GM12878 (cell line): ENCODE data around the gene HSPB1. TPM values are rescaled to one million over a fixed set of nuclear protein-coding genes. Genes with fewer than 3 reads are reported as not detected.

Experiments used
- ATAC-seq: fragments of 200-7000 bp; cut with Tn5 transposase; 3 replicates; pipeline ENCODE4 v1.9.1; 2020; ENCODE audit warnings: mild to moderate bottlenecking, moderate library complexity
- BruUV-seq: library from RNA; stranded (reverse); fragments of 400-500 nt; replicated peaks from 2 replicates; lab custom pipeline; 2021; lab: Mats Ljungman, UMichigan
- CTCF ChIA-PET: fragments of 300-600 bp; sonication (Branson Sonifier 250); formaldehyde crosslinking; extraction: SDS; loops from one replicate; lab custom pipeline; 2021; ENCODE audit warnings: inconsistent platforms; lab: Yijun Ruan, JAX
- POLR2A ChIA-PET: fragments of 350-600 bp; formaldehyde crosslinking; extraction: SDS; loops from one replicate; lab custom pipeline; 2021; ENCODE audit warnings: inconsistent platforms; lab: Charles Lee
- RAD21 ChIA-PET: fragments of 300-600 bp; sonication (Branson Sonifier 250); formaldehyde crosslinking; loops from one replicate; lab custom pipeline; 2023; ENCODE audit warnings: antibody characterized with exemption; ENCODE audit not compliant: unreplicated experiment; lab: Charles Lee
- SMC1A ChIA-PET: fragments of 300-600 bp; sonication (Branson Sonifier 250); formaldehyde crosslinking; loops from one replicate; lab custom pipeline; 2023; ENCODE audit not compliant: unreplicated experiment, uncharacterized antibody; lab: Charles Lee
- DNase-seq: peaks from one replicate; pipeline ENCODE4 v3.0.0-alpha.2; 2011; ENCODE audit warnings: low read depth, low spot score
- FAIRE-seq: peaks from 3 replicates; lab custom pipeline; 2011; peaks lifted over from hg19 to GRCh38; lab: Jason Lieb, UNC
- H2AFZ ChIP-seq: 2 replicates; pipeline ENCODE4 v1.6.0; 2011; ENCODE audit warnings: low read depth, low read length, control low read depth; ENCODE audit not compliant: control insufficient read depth
- H3K27ac ChIP-seq: 2 replicates; pipeline ENCODE4 v1.5.1; 2011; ENCODE audit warnings: control low read depth; ENCODE audit not compliant: control insufficient read depth, insufficient read depth
- H3K27me3 ChIP-seq, 2 experiments: replicated peaks in 1 of 2; 2 replicates each; pipeline versions ENCODE4 v1.6.0 to v1.6.1; 2011; ENCODE audit warnings: low read length in 1 of 2; ENCODE audit not compliant: control insufficient read depth in 2 of 2, insufficient read depth in 2 of 2
- H3K36me3 ChIP-seq, 2 experiments: 2 replicates each; pipeline ENCODE4 v1.5.1; 2011; ENCODE audit warnings: low read length in 1 of 2; ENCODE audit not compliant: control insufficient read depth in 2 of 2, insufficient read depth in 2 of 2
- H3K4me1 ChIP-seq: 2 replicates; pipeline ENCODE4 v1.6.1; 2011; ENCODE audit warnings: mild to moderate bottlenecking, low read length, moderate library complexity, mixed read lengths; ENCODE audit not compliant: control insufficient read depth, insufficient read depth
- H3K4me2 ChIP-seq: 2 replicates; pipeline ENCODE4 v1.6.0; 2011; ENCODE audit warnings: control low read depth; ENCODE audit not compliant: control insufficient read depth, insufficient read depth
- H3K4me3 ChIP-seq: fragments of 200-600 bp; sonication (generic); 2 replicates; pipeline ENCODE4 v1.5.1; 2016
- H3K79me2 ChIP-seq: 2 replicates; pipeline ENCODE4 v1.6.0; 2011; ENCODE audit warnings: low read length; ENCODE audit not compliant: control insufficient read depth, insufficient read depth
- H3K9ac ChIP-seq: 2 replicates; pipeline ENCODE4 v1.8.0; 2011; ENCODE audit warnings: low read length, control low read depth, mixed read lengths; ENCODE audit not compliant: control insufficient read depth, insufficient read depth
- H3K9me3 ChIP-seq: replicated peaks from 3 replicates; pipeline ENCODE4 v1.5.1; 2011; ENCODE audit warnings: mild to moderate bottlenecking, low read length; ENCODE audit not compliant: control insufficient read depth, insufficient read depth
- H4K20me1 ChIP-seq: 2 replicates; pipeline ENCODE4 v1.6.0; 2011; ENCODE audit not compliant: control insufficient read depth, insufficient read depth
- BRCA1 ChIP-seq: IDR thresholded peaks from 2 replicates; pipeline ENCODE4 v1.6.1; 2011; ENCODE audit warnings: low read depth, low read length, improper control_type of control experiment
- GATAD2B ChIP-seq: fragments of 450-650 bp; conservative IDR thresholded peaks from 2 replicates; pipeline ENCODE4 v1.6.1; 2017; ENCODE audit warnings: low read depth, mild to moderate bottlenecking, moderate library complexity
- HDAC2 ChIP-seq: fragments of 200-600 bp; sonication (generic); IDR thresholded peaks from 2 replicates; pipeline ENCODE4 v1.6.1; 2017
- JUNB ChIP-seq: IDR thresholded peaks from 2 replicates; pipeline ENCODE4 v1.6.1; 2016; ENCODE audit warnings: antibody characterized with exemption, mild to moderate bottlenecking
- KDM1A ChIP-seq: fragments of 200-600 bp; sonication (generic); IDR thresholded peaks from 2 replicates; pipeline ENCODE4 v1.6.1; 2016; ENCODE audit warnings: borderline replicate concordance
- MYC ChIP-seq: IDR thresholded peaks from 2 replicates; pipeline ENCODE4 v1.6.1; 2011; ENCODE audit warnings: mild to moderate bottlenecking, low read length, moderate library complexity, inconsistent platforms; ENCODE audit not compliant: insufficient read depth, insufficient replicate concordance, insufficient read length, severe bottlenecking
- NFIC ChIP-seq: IDR thresholded peaks from 2 replicates; pipeline ENCODE4 v1.6.1; 2012; ENCODE audit warnings: low read depth, mild to moderate bottlenecking, inconsistent platforms, low read length, moderate library complexity
- NFXL1 ChIP-seq: fragments of 450-650 bp; IDR thresholded peaks from 2 replicates; pipeline ENCODE4 v1.6.1; 2017; ENCODE audit warnings: antibody characterized with exemption, mild to moderate bottlenecking, borderline replicate concordance
- PAX8 ChIP-seq: fragments of 450-650 bp; IDR thresholded peaks from 2 replicates; pipeline ENCODE4 v1.6.1; 2017; ENCODE audit warnings: mild to moderate bottlenecking, moderate library complexity
- RBBP5 ChIP-seq: fragments of 200-600 bp; sonication (generic); conservative IDR thresholded peaks from 2 replicates; pipeline ENCODE4 v1.6.1; 2016
- RCOR1 ChIP-seq: conservative IDR thresholded peaks from 2 replicates; pipeline ENCODE4 v1.6.1; 2012; ENCODE audit warnings: low read depth, low read length, improper control_type of control experiment
- RFX5 ChIP-seq: IDR thresholded peaks from 2 replicates; pipeline ENCODE4 v1.6.1; 2011; ENCODE audit warnings: low read depth, low read length, improper control_type of control experiment
- SP1 ChIP-seq: IDR thresholded peaks from one replicate; pipeline ENCODE4 v1.6.1; 2011; ENCODE audit warnings: low read depth, low read length
- TAF1 ChIP-seq: IDR thresholded peaks from 2 replicates; pipeline ENCODE4 v1.6.1; 2011; ENCODE audit warnings: mild to moderate bottlenecking, low read depth, low read length, borderline replicate concordance
- ZNF24 ChIP-seq: fragments of 450-650 bp; IDR thresholded peaks from 2 replicates; pipeline ENCODE4 v1.6.1; 2017; ENCODE audit warnings: antibody characterized with exemption, mild to moderate bottlenecking
- WGBS: methylation state at CpG from one replicate; pipeline ENCODE4 v1.1.6; 2016; ENCODE audit warnings: low lambda C conversion rate; ENCODE audit not compliant: insufficient replicate concordance, insufficient coverage; ENCODE audit errors: missing lambda C conversion rate; 5-methylcytosine and 5-hydroxymethylcytosine counted together
- in situ Hi-C: fragments of 300-500 bp; cut with MboI; formaldehyde crosslinking; loops from 9 replicates; pipeline ENCODE4 v1.14.3; 2018; ENCODE audit warnings: mixed read lengths
- intact Hi-C: fragments of 100-400 bp; cut with micrococcal nuclease; formaldehyde crosslinking; loops from one replicate; pipeline ENCODE4 v1.14.2; 2022; ENCODE audit not compliant: unreplicated experiment
- polyA plus RNA-seq, 11 experiments: library from polyadenylated mRNA; depleted of rRNA in 4 of 11; unstranded in 6 of 11; stranded (reverse) in 5 of 11; fragments of >200 nt; fragmentation: Nextera tagmentation in 4 of 11; fragmentation: Illumina TruSeq in 1 of 11; extraction: Ambion mirVana in 4 of 11; extraction: Trizol in 1 of 11; gene quantifications; 1 replicate in 1 of 11; 2 replicates in 10 of 11; pipeline versions ENCODE4 v1.2.1 to v1.2.3, GENCODE V29; 2011 to 2016; ENCODE audit warnings: inconsistent platforms in 2 of 11, missing spikeins in 2 of 11, low read depth in 1 of 11
- total RNA-seq, 4 experiments: library from RNA; depleted of rRNA in 3 of 4; stranded (reverse); fragments of >200 nt in 3 of 4; fragmentation: Illumina TruSeq in 1 of 4; extraction: Trizol in 1 of 4; gene quantifications; 2 replicates each; pipeline versions ENCODE4 v1.2.1 to v1.2.3, GENCODE V29; 2013 to 2021
- TF ChIP-seq, protein P1 (sequence below): fragments of 450-650 bp; IDR thresholded peaks from 2 replicates; pipeline ENCODE4 v1.6.1; 2016; ENCODE audit warnings: mild to moderate bottlenecking
- TF ChIP-seq, protein P2 (sequence below): IDR thresholded peaks from 2 replicates; pipeline ENCODE4 v1.6.1; 2011; ENCODE audit warnings: low read depth, low read length, improper control_type of control experiment, borderline replicate concordance
- TF ChIP-seq, protein P3 (sequence below): fragments of 450-650 bp; IDR thresholded peaks from 2 replicates; pipeline ENCODE4 v1.6.1; 2017; ENCODE audit warnings: antibody characterized with exemption, mild to moderate bottlenecking, moderate library complexity

The HSPB1 gene
- total and polyA plus RNA-seq, 10 of the 15 experiments (the other 5 are each of a cell fraction or from before 2014, with no cell fraction given) = 13.7 to 297 (median 62.0) TPM

DNA sequence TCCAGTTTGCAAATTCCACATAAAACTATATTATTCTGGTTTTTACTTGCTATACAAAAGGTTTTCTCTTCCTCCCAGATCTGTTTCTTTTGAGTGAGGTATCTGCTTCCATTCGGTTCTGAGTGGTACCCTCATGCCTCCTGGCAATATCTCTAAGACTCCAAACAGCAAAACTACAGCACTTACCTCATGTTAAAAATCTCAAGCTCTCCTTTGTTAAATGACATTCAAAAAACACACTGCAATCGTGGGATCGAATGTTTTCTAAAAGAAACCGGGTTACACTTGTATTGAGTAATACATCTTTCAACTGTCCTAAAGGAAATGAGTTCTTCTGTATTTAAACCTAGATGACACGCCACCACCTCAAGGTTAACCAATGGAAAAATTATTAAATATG lies 45.2 kb downstream of the HSPB1 start:
- ChIA-PET RAD21 (no interaction called here), POLR2A (interaction anchor here (1.3 kb wide), 1 partner anchor 10 kb away, joined by 3 read pairs; no protein-coding TSS in a partner anchor), SMC1A (interaction anchor here (0.6 to 1.0 kb wide), 2 partner anchors 9 to 31 kb away, joined by 3 read pairs; no protein-coding TSS in a partner anchor), CTCF (interaction anchor here (0.6 kb wide), 1 partner anchor 455 kb away, joined by 4 read pairs; no protein-coding TSS in a partner anchor)
- TF ChIP-seq RFX5 = no peak
- TF ChIP-seq GATAD2B = no peak
- TF ChIP-seq PAX8 = no peak
- no peak for TF ChIP-seq NFIC
- TF ChIP-seq, protein P1, sequence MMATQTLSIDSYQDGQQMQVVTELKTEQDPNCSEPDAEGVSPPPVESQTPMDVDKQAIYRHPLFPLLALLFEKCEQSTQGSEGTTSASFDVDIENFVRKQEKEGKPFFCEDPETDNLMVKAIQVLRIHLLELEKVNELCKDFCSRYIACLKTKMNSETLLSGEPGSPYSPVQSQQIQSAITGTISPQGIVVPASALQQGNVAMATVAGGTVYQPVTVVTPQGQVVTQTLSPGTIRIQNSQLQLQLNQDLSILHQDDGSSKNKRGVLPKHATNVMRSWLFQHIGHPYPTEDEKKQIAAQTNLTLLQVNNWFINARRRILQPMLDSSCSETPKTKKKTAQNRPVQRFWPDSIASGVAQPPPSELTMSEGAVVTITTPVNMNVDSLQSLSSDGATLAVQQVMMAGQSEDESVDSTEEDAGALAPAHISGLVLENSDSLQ = no peak
- TF ChIP-seq MYC = no peak
- no peak for TF ChIP-seq KDM1A
- TF ChIP-seq NFXL1 = no peak
- TF ChIP-seq RCOR1 = no peak
- no peak for TF ChIP-seq HDAC2
- no peak for TF ChIP-seq ZNF24
- TF ChIP-seq RBBP5 = no peak
- TF ChIP-seq SP1 = no peak
- TF ChIP-seq, protein P2, sequence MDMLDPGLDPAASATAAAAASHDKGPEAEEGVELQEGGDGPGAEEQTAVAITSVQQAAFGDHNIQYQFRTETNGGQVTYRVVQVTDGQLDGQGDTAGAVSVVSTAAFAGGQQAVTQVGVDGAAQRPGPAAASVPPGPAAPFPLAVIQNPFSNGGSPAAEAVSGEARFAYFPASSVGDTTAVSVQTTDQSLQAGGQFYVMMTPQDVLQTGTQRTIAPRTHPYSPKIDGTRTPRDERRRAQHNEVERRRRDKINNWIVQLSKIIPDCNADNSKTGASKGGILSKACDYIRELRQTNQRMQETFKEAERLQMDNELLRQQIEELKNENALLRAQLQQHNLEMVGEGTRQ = no peak
- TF ChIP-seq, protein P3, sequence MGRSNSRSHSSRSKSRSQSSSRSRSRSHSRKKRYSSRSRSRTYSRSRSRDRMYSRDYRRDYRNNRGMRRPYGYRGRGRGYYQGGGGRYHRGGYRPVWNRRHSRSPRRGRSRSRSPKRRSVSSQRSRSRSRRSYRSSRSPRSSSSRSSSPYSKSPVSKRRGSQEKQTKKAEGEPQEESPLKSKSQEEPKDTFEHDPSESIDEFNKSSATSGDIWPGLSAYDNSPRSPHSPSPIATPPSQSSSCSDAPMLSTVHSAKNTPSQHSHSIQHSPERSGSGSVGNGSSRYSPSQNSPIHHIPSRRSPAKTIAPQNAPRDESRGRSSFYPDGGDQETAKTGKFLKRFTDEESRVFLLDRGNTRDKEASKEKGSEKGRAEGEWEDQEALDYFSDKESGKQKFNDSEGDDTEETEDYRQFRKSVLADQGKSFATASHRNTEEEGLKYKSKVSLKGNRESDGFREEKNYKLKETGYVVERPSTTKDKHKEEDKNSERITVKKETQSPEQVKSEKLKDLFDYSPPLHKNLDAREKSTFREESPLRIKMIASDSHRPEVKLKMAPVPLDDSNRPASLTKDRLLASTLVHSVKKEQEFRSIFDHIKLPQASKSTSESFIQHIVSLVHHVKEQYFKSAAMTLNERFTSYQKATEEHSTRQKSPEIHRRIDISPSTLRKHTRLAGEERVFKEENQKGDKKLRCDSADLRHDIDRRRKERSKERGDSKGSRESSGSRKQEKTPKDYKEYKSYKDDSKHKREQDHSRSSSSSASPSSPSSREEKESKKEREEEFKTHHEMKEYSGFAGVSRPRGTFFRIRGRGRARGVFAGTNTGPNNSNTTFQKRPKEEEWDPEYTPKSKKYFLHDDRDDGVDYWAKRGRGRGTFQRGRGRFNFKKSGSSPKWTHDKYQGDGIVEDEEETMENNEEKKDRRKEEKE = no peak
- TF ChIP-seq BRCA1 = no peak
- no peak for TF ChIP-seq TAF1
- no peak for TF ChIP-seq JUNB
- in situ Hi-C loops (no loop called here), intact Hi-C loops (no loop called here)
- peaks cover 60% of the 10 kb centered on the region for H3K79me2 ChIP-seq
- H2AFZ ChIP-seq = no peak overlapping the region
- DNase-seq = no peak
- no TSS peak for BruUV-seq
- 96% methylated on average over 5 of the region's 5 CpGs for WGBS
- ATAC-seq = no peak
- H4K20me1 ChIP-seq = peaks cover 14% of the 10 kb centered on the region
- H3K4me2 ChIP-seq = no peak overlapping the region
- FAIRE-seq = no peak
- peaks cover 24 to 49% of the 10 kb centered on the region in 2 experiments for H3K36me3 ChIP-seq
- no peak overlapping the region for H3K4me3 ChIP-seq
- H3K4me1 ChIP-seq = no peaks in the 10 kb centered on the region; the same call in 1 of the 2 replicates
- H3K9ac ChIP-seq = no peak overlapping the region
- no peaks in the 10 kb centered on the region for H3K27me3 ChIP-seq
- no peak overlapping the region for H3K27ac ChIP-seq
- no peaks in the 10 kb centered on the region for H3K9me3 ChIP-seq
